MCF 10A (cell line): ENCODE data around the gene PUS10. TPM values are rescaled to one million over a fixed set of nuclear protein-coding genes. Genes with fewer than 3 reads are reported as not detected.
"Not testable (repeated sequence)": the region's sequence is repeated elsewhere in the genome, so short reads cannot be mapped to it uniquely, and the experiment has no call there.

Experiments used
- BruUV-seq: library from RNA; stranded (reverse); fragments of 400-500 nt; replicated peaks from 2 replicates; lab custom pipeline; 2021; lab: Mats Ljungman, UMichigan
- CTCF ChIA-PET: fragments of 300-600 bp; sonication (Branson Sonifier 250); formaldehyde crosslinking; extraction: SDS; loops from one replicate; lab custom pipeline; 2021; ENCODE audit warnings: antibody characterized with exemption, inconsistent platforms; lab: Yijun Ruan, JAX
- POLR2A ChIA-PET: fragments of 300-600, 350-650 bp; sonication (Branson Sonifier 250); formaldehyde crosslinking; extraction: SDS; loops from one replicate; lab custom pipeline; 2020; ENCODE audit warnings: antibody characterized with exemption, inconsistent platforms; lab: Yijun Ruan, JAX
- DNase-seq: peaks from one replicate; pipeline ENCODE4 v3.0.0-alpha.2; 2018; ENCODE audit not compliant: unreplicated experiment
- H3K27ac Mint-ChIP-seq: one replicate; pipeline ENCODE4 v1.8.0; 2022; ENCODE audit warnings: mild to moderate bottlenecking, low read depth, mixed read lengths; ENCODE audit not compliant: unreplicated experiment
- H3K27me3 Mint-ChIP-seq: one replicate; pipeline ENCODE4 v1.8.0; 2022; ENCODE audit warnings: mixed read lengths; ENCODE audit not compliant: insufficient read depth, unreplicated experiment
- H3K36me3 Mint-ChIP-seq: one replicate; pipeline ENCODE4 v1.8.0; 2022; ENCODE audit warnings: mild to moderate bottlenecking, moderate library complexity, mixed read lengths; ENCODE audit not compliant: insufficient read depth, unreplicated experiment
- H3K4me1 Mint-ChIP-seq: one replicate; pipeline ENCODE4 v1.8.0; 2022; ENCODE audit warnings: mixed read lengths; ENCODE audit not compliant: insufficient read depth, unreplicated experiment
- H3K4me3 Mint-ChIP-seq: one replicate; pipeline ENCODE4 v1.8.0; 2022; ENCODE audit warnings: mild to moderate bottlenecking, moderate library complexity, mixed read lengths; ENCODE audit not compliant: unreplicated experiment
- H3K9me3 Mint-ChIP-seq: one replicate; pipeline ENCODE4 v1.8.0; 2022; ENCODE audit warnings: mixed read lengths; ENCODE audit not compliant: unreplicated experiment
- intact Hi-C: fragments of 100-400 bp; cut with micrococcal nuclease; formaldehyde crosslinking; loops from 2 replicates; pipeline ENCODE4 v1.14.1; 2022
- total RNA-seq: library from RNA; stranded (reverse); gene quantifications from 2 replicates; pipeline ENCODE4 v1.2.3, GENCODE V29; 2022
- TF ChIP-seq, protein P1 (sequence below): fragments of 200-600 bp; IDR thresholded peaks from one replicate; pipeline ENCODE4 v1.8.0; 2022; ENCODE audit warnings: antibody characterized with exemption, mild to moderate bottlenecking; ENCODE audit not compliant: unreplicated experiment

The PUS10 gene
- total RNA-seq, 1 experiment from 2014 or later: 5.0 TPM

DNA sequence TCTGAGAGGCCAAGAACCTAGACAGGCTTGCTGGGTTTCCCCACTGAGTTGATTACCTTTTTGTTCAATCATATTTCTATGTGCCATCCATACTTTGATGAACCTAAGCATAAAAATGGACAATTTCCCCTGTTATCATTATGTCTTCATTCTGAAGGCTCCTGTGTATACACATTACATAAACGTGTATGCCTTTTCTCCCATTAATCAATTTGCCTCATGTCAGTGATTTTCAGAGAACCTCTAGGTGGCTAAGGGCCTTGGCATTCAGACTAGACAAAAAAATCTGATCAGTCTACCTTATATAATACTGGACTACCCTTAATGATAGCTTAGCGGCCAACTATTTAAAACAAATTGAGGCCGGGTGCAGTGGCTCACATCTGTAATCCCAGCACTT is 4.7 kb downstream of the PUS10 start:
- Mint-ChIP-seq H3K27ac (no peak overlapping the region), H3K27me3 (no peaks in the 10 kb centered on the region), H3K36me3 (no peaks in the 10 kb centered on the region), H3K4me1 (peaks cover 6% of the 10 kb centered on the region), H3K9me3 (no peaks in the 10 kb centered on the region), H3K4me3 (no peak overlapping the region)
- no peak for DNase-seq
- no TSS peak for BruUV-seq
- ChIA-PET CTCF (interaction anchor here (0.8 kb wide), 1 partner anchor 9 kb away, joined by 5 read pairs; no protein-coding TSS in a partner anchor), POLR2A (interaction anchor here (1.2 to 1.7 kb wide), 2 partner anchors 65 to 129 kb away, joined by 3 to 4 read pairs; no protein-coding TSS in a partner anchor)
- TF ChIP-seq, protein P1, sequence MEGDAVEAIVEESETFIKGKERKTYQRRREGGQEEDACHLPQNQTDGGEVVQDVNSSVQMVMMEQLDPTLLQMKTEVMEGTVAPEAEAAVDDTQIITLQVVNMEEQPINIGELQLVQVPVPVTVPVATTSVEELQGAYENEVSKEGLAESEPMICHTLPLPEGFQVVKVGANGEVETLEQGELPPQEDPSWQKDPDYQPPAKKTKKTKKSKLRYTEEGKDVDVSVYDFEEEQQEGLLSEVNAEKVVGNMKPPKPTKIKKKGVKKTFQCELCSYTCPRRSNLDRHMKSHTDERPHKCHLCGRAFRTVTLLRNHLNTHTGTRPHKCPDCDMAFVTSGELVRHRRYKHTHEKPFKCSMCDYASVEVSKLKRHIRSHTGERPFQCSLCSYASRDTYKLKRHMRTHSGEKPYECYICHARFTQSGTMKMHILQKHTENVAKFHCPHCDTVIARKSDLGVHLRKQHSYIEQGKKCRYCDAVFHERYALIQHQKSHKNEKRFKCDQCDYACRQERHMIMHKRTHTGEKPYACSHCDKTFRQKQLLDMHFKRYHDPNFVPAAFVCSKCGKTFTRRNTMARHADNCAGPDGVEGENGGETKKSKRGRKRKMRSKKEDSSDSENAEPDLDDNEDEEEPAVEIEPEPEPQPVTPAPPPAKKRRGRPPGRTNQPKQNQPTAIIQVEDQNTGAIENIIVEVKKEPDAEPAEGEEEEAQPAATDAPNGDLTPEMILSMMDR: no peak
- intact Hi-C loops: no loop called here

DNA sequence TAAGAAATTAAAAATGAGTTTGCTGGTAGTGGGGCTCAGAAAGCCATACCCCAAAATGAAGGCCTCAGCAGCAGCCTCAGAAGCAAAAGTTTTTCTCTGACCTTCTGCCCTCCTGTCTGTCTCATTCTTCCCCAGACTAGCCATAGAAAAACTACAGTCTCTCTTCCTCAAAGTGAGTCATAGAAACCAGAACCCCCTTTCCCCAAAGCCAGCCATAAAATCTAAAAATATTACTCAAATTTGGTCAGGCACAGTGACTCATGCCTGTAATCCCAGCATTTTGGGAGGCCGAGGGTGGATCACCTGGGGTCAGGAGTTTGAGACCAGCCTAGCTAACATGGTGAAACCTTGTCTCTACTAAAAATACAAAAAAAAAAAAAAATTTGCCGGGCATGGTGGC is 5.8 kb downstream of the PUS10 start:
- CTCF ChIA-PET, H3K36me3 Mint-ChIP-seq, H3K4me1 Mint-ChIP-seq, H3K9me3 Mint-ChIP-seq, H3K27me3 Mint-ChIP-seq, BruUV-seq, intact Hi-C loops: not testable (repeated sequence)
- POLR2A ChIA-PET: interaction anchor here (0.7 to 2.5 kb wide), 5 partner anchors 41 to 256 kb away, joined by 3 to 10 read pairs (median 3); partner anchors contain the start of genes PAPOLG and REL
- Mint-ChIP-seq H3K4me3 (peak overlapping the region; percentile 21), H3K27ac (peak overlapping the region; percentile 81)
- peak; percentile 83 for DNase-seq

DNA sequence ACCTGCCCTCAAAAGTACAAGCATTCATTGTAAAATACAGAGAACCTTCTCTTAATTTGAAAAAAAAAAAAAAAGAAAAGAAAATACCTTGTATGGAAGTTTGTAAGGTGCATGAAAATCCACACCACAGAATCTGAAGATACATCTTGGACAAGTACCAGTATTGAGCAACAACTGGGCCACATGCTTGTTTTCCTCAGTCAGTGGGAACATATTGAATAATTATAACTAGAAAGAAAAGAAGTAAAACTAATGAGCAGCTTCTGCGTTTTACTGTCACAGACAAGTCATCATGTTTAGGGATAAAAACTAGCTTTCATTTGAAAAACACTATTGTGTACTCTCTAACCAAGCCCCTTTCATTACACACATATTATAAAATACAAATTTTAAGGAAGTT is 6.4 kb downstream of the PUS10 start:
- Mint-ChIP-seq H3K4me3 (no peak overlapping the region), H3K9me3 (no peaks in the 10 kb centered on the region), H3K27me3 (no peaks in the 10 kb centered on the region), H3K36me3 (no peaks in the 10 kb centered on the region), H3K4me1 (peaks cover 6% of the 10 kb centered on the region), H3K27ac (no peak overlapping the region)
- CTCF ChIA-PET: interaction anchor here (0.6 to 1.6 kb wide), 2 partner anchors 14 to 111 kb away, joined by 3 to 4 read pairs; no protein-coding TSS in a partner anchor
- POLR2A ChIA-PET: interaction anchor here (0.7 to 2.5 kb wide), 3 partner anchors 40 to 255 kb away, joined by 3 to 10 read pairs (median 3); partner anchors contain the start of genes PAPOLG and REL
- DNase-seq: peak; percentile 45
- intact Hi-C loops: no loop called here
- no TSS peak for BruUV-seq
- TF ChIP-seq, protein P1: no peak

DNA sequence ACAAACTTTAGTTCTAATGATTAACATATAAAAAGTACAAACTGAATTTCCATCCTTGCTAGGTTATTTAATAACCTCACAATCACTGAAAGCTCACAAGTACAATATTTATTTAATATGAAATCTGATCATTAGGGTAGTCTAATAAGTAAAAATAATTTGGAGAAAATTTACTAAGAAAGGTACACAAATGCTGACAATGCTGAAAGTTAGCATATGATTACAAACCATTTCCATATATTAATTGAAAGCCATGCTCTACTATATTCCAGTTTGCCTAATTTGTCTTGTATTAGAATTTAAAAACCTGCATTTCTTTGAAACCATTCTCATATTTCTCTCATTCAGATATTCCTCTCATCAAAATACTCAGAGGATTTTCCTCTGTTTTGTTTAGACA is 8.7 kb downstream of the PUS10 start:
- TF ChIP-seq, protein P1: no peak
- intact Hi-C loops: no loop called here
- Mint-ChIP-seq H3K27me3 (no peaks in the 10 kb centered on the region), H3K27ac (no peak overlapping the region), H3K9me3 (no peaks in the 10 kb centered on the region), H3K36me3 (no peaks in the 10 kb centered on the region), H3K4me1 (no peaks in the 10 kb centered on the region), H3K4me3 (no peak overlapping the region)
- no peak for DNase-seq
- POLR2A ChIA-PET: interaction anchor here (0.7 to 1.1 kb wide), 3 partner anchors 10 to 1790 kb away, joined by 3 to 4 read pairs (median 3); no protein-coding TSS in a partner anchor
- CTCF ChIA-PET: interaction anchor here (1.0 kb wide), 1 partner anchor 9 kb away, joined by 3 read pairs; no protein-coding TSS in a partner anchor
- BruUV-seq: no TSS peak
